ENCODE measurements around the gene RAB27B. TPM values are rescaled to one million over a fixed set of nuclear protein-coding genes. Genes with fewer than 3 reads are reported as not detected.
"Not testable (repeated sequence)": the region's sequence is repeated elsewhere in the genome, so short reads cannot be mapped to it uniquely, and the experiment has no call there.

RAB27B gene
- total RNA-seq, 1 experiment from 2014 or later, result 13.2 TPM

GRCh38 chr18:54813977-54814565, 14.2 kb upstream of the RAB27B start:
- Histone ChIP-seq H3K79me2 (ENCODE audit: low read length) (no peaks in the 10 kb centered on the region), H3K4me2 (ENCODE audit: low read length) (no peak overlapping the region), H3K27me3 (ENCODE audit: low read length) (no peaks in the 10 kb centered on the region), H4K20me1 (ENCODE audit: low read length) (no peaks in the 10 kb centered on the region), H2AFZ (ENCODE audit: low read length) (no peak overlapping the region), H3K27ac (ENCODE audit: low read length) (no peak overlapping the region), H3K9ac (ENCODE audit: low read length) (no peak overlapping the region), H3K36me3 (ENCODE audit: low read depth, low read length) (no peaks in the 10 kb centered on the region), H3K4me1 (ENCODE audit: insufficient read depth, low read length) (no peaks in the 10 kb centered on the region), H3K9me3 (ENCODE audit: low read length) (no peaks in the 10 kb centered on the region), H3K4me3 (ENCODE audit: low read length) (no peak overlapping the region), H3K9me2 (replicated peaks; ENCODE audit: low read length) (no peaks in the 10 kb centered on the region), H3F3A (ENCODE audit: low read length, unreplicated experiment) (no peaks in the 10 kb centered on the region)
- intact Hi-C loops (cut with micrococcal nuclease), result no loop called here
- DNase-seq (no peak), ATAC-seq (no peak)
- POLR2A ChIA-PET (ENCODE audit: unreplicated experiment), result no interaction called here
- no TSS peak for BruUV-seq (replicated peaks)
- TF ChIP-seq, protein P1, sequence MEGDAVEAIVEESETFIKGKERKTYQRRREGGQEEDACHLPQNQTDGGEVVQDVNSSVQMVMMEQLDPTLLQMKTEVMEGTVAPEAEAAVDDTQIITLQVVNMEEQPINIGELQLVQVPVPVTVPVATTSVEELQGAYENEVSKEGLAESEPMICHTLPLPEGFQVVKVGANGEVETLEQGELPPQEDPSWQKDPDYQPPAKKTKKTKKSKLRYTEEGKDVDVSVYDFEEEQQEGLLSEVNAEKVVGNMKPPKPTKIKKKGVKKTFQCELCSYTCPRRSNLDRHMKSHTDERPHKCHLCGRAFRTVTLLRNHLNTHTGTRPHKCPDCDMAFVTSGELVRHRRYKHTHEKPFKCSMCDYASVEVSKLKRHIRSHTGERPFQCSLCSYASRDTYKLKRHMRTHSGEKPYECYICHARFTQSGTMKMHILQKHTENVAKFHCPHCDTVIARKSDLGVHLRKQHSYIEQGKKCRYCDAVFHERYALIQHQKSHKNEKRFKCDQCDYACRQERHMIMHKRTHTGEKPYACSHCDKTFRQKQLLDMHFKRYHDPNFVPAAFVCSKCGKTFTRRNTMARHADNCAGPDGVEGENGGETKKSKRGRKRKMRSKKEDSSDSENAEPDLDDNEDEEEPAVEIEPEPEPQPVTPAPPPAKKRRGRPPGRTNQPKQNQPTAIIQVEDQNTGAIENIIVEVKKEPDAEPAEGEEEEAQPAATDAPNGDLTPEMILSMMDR (conservative IDR thresholded peaks at IDR 0.05; ENCODE audit: low read depth, low read length), result no peak
- no peak for TF ChIP-seq EZH2 (IDR thresholded peaks at IDR 0.05; ENCODE audit: low read length, unreplicated experiment)
- TF ChIP-seq EZH2phosphoT487 (IDR thresholded peaks at IDR 0.05; ENCODE audit: borderline replicate concordance, low read length), result no peak
- CTCF ChIA-PET, result interaction anchor here (0.6 kb wide), 1 partner anchor 53 kb away, joined by 7 read pairs; no protein-coding TSS in a partner anchor

GRCh38 chr18:54815086-54815485, 13.2 kb upstream of the RAB27B start:
- CTCF ChIA-PET, result no interaction called here
- H3K9me3 ChIP-seq (ENCODE audit: low read length), result no peaks in the 10 kb centered on the region
- intact Hi-C loops (cut with micrococcal nuclease), result no loop called here
- POLR2A ChIA-PET (ENCODE audit: unreplicated experiment), result no interaction called here
- no peak overlapping the region for H2AFZ ChIP-seq (ENCODE audit: low read length)
- H3K27ac ChIP-seq (ENCODE audit: low read length), result no peak overlapping the region
- ATAC-seq (no peak), DNase-seq (no peak)
- H3F3A ChIP-seq (ENCODE audit: low read length, unreplicated experiment), result no peaks in the 10 kb centered on the region
- TF ChIP-seq EZH2phosphoT487 (IDR thresholded peaks at IDR 0.05; ENCODE audit: borderline replicate concordance, low read length) (no peak), EZH2 (IDR thresholded peaks at IDR 0.05; ENCODE audit: low read length, unreplicated experiment) (no peak)
- TF ChIP-seq, protein P1 (conservative IDR thresholded peaks at IDR 0.05; ENCODE audit: low read depth, low read length), result no peak
- no peak overlapping the region for H3K9ac ChIP-seq (ENCODE audit: low read length)
- BruUV-seq (replicated peaks), result no TSS peak
- no peaks in the 10 kb centered on the region for H3K36me3 ChIP-seq (ENCODE audit: low read depth, low read length)
- H3K4me2 ChIP-seq (ENCODE audit: low read length), result no peak overlapping the region
- H3K79me2 ChIP-seq (ENCODE audit: low read length), result no peaks in the 10 kb centered on the region
- H3K9me2 ChIP-seq (replicated peaks; ENCODE audit: low read length), result no peaks in the 10 kb centered on the region
- H4K20me1 ChIP-seq (ENCODE audit: low read length), result no peaks in the 10 kb centered on the region
- no peaks in the 10 kb centered on the region for H3K4me1 ChIP-seq (ENCODE audit: insufficient read depth, low read length)
- no peaks in the 10 kb centered on the region for H3K27me3 ChIP-seq (ENCODE audit: low read length)
- no peak overlapping the region for H3K4me3 ChIP-seq (ENCODE audit: low read length)

GRCh38 chr18:54820785-54821275, 7.4 kb upstream of the RAB27B start:
- H3K27ac ChIP-seq (ENCODE audit: low read length); H3K9me3 ChIP-seq (ENCODE audit: low read length); H3K4me2 ChIP-seq (ENCODE audit: low read length); POLR2A ChIA-PET (ENCODE audit: unreplicated experiment); H3K9me2 ChIP-seq (replicated peaks; ENCODE audit: low read length); BruUV-seq (replicated peaks); H3K79me2 ChIP-seq (ENCODE audit: low read length); intact Hi-C loops (cut with micrococcal nuclease); H3K27me3 ChIP-seq (ENCODE audit: low read length); H3K9ac ChIP-seq (ENCODE audit: low read length); H3F3A ChIP-seq (ENCODE audit: low read length, unreplicated experiment); H4K20me1 ChIP-seq (ENCODE audit: low read length); H2AFZ ChIP-seq (ENCODE audit: low read length); H3K4me3 ChIP-seq (ENCODE audit: low read length); DNase-seq; ATAC-seq; H3K36me3 ChIP-seq (ENCODE audit: low read depth, low read length); CTCF ChIA-PET: not testable (repeated sequence)
- H3K4me1 ChIP-seq (ENCODE audit: insufficient read depth, low read length), result peaks cover 30% of the 10 kb centered on the region
